ENCODE measurements around the gene ASS1. TPM values are rescaled to one million over a fixed set of nuclear protein-coding genes. Genes with fewer than 3 reads are reported as not detected.

The ASS1 gene
- total RNA-seq, 1 donor from 2014 or later: 4.5 TPM

DNA sequence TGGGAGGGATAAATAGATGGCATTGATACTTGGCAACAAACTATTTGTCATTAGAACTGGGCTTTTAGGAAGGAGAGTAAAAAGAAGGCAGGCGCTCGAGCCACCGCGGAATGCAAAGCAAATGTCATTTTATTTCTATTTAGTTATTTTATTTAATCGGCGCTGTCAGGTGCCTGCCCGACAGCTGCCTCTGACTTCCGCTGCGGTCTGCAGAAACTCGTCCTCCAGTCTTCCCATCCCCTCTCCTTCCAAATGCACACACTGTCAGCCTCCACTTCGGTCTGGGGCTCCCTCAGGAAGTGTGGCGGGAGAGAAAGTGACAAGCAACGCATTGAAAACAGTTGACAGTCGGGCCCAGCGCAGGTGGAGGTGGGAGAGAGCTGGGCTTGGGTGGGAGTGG, 29.3 kb downstream of the ASS1 start:
- no peaks in the 10 kb centered on the region for H3K36me3 Mint-ChIP-seq (ENCODE audit: low read depth)
- peaks cover 40% of the 10 kb centered on the region for H3K27me3 Mint-ChIP-seq (ENCODE audit: low read depth)
- H3K4me1 Mint-ChIP-seq: peaks cover 42% of the 10 kb centered on the region
- H3K27ac Mint-ChIP-seq (ENCODE audit: unreplicated experiment): no peak overlapping the region
- H3K4me3 Mint-ChIP-seq: no peak overlapping the region
- no peak for DNase-seq (ENCODE audit: low read depth, low spot score)
- TF ChIP-seq, protein P1, sequence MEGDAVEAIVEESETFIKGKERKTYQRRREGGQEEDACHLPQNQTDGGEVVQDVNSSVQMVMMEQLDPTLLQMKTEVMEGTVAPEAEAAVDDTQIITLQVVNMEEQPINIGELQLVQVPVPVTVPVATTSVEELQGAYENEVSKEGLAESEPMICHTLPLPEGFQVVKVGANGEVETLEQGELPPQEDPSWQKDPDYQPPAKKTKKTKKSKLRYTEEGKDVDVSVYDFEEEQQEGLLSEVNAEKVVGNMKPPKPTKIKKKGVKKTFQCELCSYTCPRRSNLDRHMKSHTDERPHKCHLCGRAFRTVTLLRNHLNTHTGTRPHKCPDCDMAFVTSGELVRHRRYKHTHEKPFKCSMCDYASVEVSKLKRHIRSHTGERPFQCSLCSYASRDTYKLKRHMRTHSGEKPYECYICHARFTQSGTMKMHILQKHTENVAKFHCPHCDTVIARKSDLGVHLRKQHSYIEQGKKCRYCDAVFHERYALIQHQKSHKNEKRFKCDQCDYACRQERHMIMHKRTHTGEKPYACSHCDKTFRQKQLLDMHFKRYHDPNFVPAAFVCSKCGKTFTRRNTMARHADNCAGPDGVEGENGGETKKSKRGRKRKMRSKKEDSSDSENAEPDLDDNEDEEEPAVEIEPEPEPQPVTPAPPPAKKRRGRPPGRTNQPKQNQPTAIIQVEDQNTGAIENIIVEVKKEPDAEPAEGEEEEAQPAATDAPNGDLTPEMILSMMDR (conservative IDR thresholded peaks at IDR 0.05): no peak
- H3K9me3 Mint-ChIP-seq: no peaks in the 10 kb centered on the region

DNA sequence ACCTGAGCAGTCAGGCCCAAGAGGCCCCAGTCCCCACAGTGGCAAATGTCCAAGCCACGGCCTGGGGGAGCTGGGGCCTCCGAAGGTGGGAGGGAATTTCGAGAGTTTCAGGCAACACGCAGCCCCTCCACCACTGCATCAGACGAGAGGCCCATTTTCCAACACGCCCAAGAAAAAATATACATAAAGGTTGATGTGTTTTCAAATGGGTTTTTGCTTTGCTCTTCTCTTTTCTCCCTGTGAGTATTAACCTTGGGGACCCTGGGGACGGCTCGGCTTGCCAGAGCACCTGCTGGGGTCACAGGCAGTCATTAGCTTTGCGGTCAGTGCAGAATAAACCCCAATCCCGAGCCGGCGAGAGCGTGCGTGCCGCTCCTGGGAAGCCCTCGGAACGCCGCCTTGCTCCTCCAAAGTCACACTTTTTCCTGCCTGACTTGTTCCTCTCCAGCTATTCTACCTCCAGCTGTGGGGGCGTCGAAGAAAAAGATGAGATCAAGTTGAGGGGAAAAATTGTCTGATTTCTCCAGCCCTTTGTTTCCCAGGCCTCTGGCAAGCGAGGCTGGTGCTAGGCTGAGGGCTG, 31.5 kb downstream of the ASS1 start:
- H3K27me3 Mint-ChIP-seq (ENCODE audit: low read depth): peaks cover 35% of the 10 kb centered on the region
- TF ChIP-seq, protein P1 (conservative IDR thresholded peaks at IDR 0.05): no peak
- H3K4me3 Mint-ChIP-seq: no peak overlapping the region
- H3K27ac Mint-ChIP-seq (ENCODE audit: unreplicated experiment): no peak overlapping the region
- H3K4me1 Mint-ChIP-seq: peaks cover 50% of the 10 kb centered on the region
- no peaks in the 10 kb centered on the region for H3K9me3 Mint-ChIP-seq
- no peak for DNase-seq (ENCODE audit: low read depth, low spot score)
- no peaks in the 10 kb centered on the region for H3K36me3 Mint-ChIP-seq (ENCODE audit: low read depth)

DNA sequence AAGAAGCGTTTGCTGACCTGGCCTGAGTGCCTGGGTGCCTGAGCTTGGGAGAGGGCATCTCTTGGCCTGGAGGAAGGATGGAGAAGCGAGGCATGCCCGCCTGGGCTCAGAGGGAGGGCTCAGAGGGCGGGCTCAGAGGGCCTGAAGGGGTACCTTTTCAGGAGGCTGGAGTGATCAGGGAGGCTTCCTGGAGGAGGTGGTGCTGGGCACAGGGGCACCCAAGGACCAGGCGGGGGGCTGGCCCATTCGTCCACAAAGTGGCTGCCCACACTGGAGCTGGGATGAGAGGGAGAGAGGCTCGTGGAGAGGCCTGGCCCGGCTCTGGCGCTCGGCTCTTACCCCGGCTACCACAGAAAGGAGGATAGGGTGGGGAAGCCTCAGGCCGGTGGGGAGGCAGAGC, 32.8 kb downstream of the ASS1 start:
- H3K4me3 Mint-ChIP-seq: no peak overlapping the region

DNA sequence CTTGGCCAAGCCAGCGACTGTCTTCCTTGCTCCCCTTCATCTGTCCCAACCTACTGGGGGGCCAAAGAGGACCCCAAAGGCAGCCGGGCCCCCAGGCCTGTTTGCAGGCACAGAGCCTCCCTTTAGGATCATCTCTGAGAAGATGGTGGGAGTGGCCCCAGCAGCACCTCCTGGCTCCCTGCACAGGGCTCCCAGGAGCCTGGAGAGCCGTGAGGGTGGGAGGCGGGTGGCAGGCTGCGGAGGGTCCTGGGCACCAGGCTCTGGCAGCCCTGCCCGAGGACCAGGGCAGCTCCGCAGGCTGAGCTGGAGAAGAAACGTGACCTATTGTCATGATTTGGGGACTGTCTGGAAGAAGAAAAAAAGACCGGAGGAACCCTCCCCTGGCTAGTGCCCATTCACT, 33.4 kb downstream of the ASS1 start:
- no peaks in the 10 kb centered on the region for H3K9me3 Mint-ChIP-seq
- no peak for DNase-seq (ENCODE audit: low read depth, low spot score)
- no peaks in the 10 kb centered on the region for H3K36me3 Mint-ChIP-seq (ENCODE audit: low read depth)
- peaks cover 49% of the 10 kb centered on the region for H3K4me1 Mint-ChIP-seq
- H3K27ac Mint-ChIP-seq (ENCODE audit: unreplicated experiment): no peak overlapping the region
- TF ChIP-seq, protein P1 (conservative IDR thresholded peaks at IDR 0.05): no peak
- H3K4me3 Mint-ChIP-seq: no peak overlapping the region
- H3K27me3 Mint-ChIP-seq (ENCODE audit: low read depth): peaks cover 46% of the 10 kb centered on the region

More for the DNA sequence above, 32.8 kb downstream of the ASS1 start:
- no peaks in the 10 kb centered on the region for H3K36me3 Mint-ChIP-seq (ENCODE audit: low read depth)
- DNase-seq (ENCODE audit: low read depth, low spot score): no peak
- H3K27me3 Mint-ChIP-seq (ENCODE audit: low read depth): peaks cover 40% of the 10 kb centered on the region
- peaks cover 47% of the 10 kb centered on the region for H3K4me1 Mint-ChIP-seq
- TF ChIP-seq, protein P1 (conservative IDR thresholded peaks at IDR 0.05): no peak
- H3K9me3 Mint-ChIP-seq: no peaks in the 10 kb centered on the region
- H3K27ac Mint-ChIP-seq (ENCODE audit: unreplicated experiment): no peak overlapping the region

DNA sequence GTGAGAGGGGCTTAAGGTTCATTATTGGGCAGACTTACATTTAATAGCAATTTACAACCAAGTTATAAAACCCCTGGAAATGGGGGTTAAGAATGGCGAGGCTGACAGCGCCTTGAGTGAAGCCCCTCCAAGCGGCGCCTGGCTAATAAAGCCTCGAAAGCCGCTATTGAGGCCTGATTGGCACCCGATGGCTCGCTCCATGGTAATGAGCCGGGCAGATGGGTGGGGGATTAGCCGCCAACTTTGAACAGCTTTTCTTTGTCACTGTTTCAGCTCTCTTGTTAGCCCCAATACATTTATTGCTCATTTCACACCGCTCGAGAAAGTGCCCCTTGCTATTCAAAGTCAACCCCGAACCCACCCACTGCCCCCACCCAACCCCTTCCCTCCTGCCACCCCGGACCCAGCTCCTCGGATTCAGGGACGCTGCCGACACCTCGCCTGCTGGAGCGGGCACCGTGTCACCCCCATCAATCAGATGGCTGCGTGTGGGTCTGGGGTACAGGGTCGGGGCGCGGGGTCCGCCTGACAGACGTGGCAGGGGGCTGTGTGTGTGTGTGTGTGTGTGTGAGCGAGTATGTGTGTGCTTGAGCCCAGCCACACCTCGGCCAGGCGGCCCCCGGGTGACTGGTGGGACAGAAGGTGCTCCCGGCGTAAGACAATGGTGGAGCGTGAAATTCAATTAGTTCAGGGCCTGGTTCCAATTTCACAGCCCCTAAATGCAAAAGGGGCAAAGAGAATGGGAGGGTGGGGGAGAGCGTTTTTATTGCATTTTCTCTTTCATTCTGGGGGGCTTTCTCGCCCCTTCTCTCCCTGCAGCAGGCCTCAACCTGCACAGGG, 34.2 kb downstream of the ASS1 start:
- H3K9me3 Mint-ChIP-seq: no peaks in the 10 kb centered on the region
- H3K4me3 Mint-ChIP-seq: peak overlapping the region; percentile 71
- peaks cover 48% of the 10 kb centered on the region for H3K4me1 Mint-ChIP-seq
- TF ChIP-seq, protein P1 (conservative IDR thresholded peaks at IDR 0.05): no peak
- peak overlapping the region; percentile 59 for H3K27ac Mint-ChIP-seq (ENCODE audit: unreplicated experiment)
- no peaks in the 10 kb centered on the region for H3K36me3 Mint-ChIP-seq (ENCODE audit: low read depth)
- DNase-seq (ENCODE audit: low read depth, low spot score): no peak
- H3K27me3 Mint-ChIP-seq (ENCODE audit: low read depth): peaks cover 51% of the 10 kb centered on the region
